ENCODE results near the gene CALHM6.

Gene CALHM6

GRCh38 chr6:116461331-116461931 is at the start of gene CALHM6:
CALHM6 (plus strand) TSS chr6:116461375; CDS start chr6:116461930, 555 bp downstream.
- DNase-seq (ENCODE audit: low read depth in 3 of 3), result no peak

DNA sequence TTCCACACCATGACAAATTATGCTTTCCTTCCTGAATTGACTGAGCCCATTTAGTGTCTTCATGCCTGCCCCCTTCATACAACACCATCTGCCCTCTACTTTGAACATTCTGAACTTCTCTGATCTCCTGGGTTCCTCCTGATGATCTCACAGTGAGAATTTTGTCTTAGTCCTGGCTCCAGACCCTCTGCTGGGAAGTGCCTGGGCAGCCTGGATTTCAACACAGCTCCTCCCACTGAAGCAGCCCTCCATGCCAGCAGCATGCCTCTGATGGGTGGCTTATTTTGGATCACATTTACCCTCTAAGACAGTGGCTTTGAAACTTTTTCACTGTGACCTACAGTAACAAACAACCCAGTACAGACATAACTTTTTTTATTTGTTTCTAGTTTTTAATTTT is 48.9 kb upstream of the CALHM6 start:
- DNase-seq (ENCODE audit: low read depth in 3 of 3), result no peak

- no peak for DNase-seq (ENCODE audit: low read depth in 3 of 3)
These were observed 47.8 kb upstream of the CALHM6 start for GRCh38 chr6:116413357-116413756.

- DNase-seq (ENCODE audit: low read depth in 3 of 3), result no peak
These were observed 43.5 kb upstream of the CALHM6 start for GRCh38 chr6:116417661-116418060.

- no peak for DNase-seq (ENCODE audit: low read depth in 3 of 3)
These were observed 41.9 kb upstream of the CALHM6 start for GRCh38 chr6:116419069-116419786.

DNA sequence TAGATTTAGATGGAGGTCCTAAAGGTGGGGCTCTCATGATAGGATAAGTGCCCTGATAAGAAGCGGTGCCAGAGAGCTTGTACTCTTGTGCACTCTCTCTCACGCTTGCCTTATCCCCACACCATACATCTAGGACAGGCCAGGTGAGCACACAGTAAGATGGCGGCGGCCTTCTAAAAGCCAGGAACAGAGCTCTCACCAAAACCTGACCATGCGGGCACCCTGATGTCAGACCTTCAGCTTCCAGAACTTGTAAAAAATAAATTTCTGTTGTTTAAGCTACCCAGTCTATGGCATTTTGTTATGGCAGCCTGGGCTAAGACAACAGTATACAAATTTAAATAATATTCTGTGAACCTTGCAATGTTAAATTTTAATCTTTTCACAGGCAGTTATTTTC is 40.8 kb upstream of the CALHM6 start:
- no peak for DNase-seq (ENCODE audit: low read depth in 3 of 3)

GRCh38 chr6:116422238-116422637 is 38.9 kb upstream of the CALHM6 start:
- DNase-seq (ENCODE audit: low read depth in 3 of 3), result no peak

- no peak for DNase-seq (ENCODE audit: low read depth in 3 of 3)
These were observed 37.2 kb upstream of the CALHM6 start for GRCh38 chr6:116424001-116424400.

- DNase-seq (ENCODE audit: low read depth in 3 of 3), result no peak
These were observed 34.6 kb upstream of the CALHM6 start for GRCh38 chr6:116426551-116426950.

DNA sequence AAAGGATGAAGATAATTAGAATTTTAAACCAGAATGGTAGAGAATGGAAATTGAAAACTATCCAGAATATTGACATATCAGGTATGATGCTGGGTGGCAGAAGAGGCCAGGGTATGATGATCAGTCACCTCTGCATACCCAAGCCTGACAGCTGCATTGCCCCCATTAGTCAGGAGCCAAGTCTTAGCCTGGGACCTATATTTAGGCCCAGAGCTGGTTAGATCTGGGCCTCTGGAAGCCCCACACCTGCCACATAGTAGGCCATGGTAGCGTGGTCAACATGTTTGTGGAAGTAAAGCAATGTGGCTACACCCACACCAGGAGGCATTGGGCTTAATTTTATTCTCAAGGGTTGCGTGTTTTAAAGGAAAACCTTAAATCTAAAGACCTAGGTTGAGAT is 32.1 kb upstream of the CALHM6 start:
- no peak for DNase-seq (ENCODE audit: low read depth in 3 of 3)

- DNase-seq (ENCODE audit: low read depth in 3 of 3), result no peak
These were observed 30.3 kb upstream of the CALHM6 start for GRCh38 chr6:116430860-116431259.

- DNase-seq (ENCODE audit: low read depth in 3 of 3), result no peak
These were observed 29.1 kb upstream of the CALHM6 start for GRCh38 chr6:116431964-116432595.

DNA sequence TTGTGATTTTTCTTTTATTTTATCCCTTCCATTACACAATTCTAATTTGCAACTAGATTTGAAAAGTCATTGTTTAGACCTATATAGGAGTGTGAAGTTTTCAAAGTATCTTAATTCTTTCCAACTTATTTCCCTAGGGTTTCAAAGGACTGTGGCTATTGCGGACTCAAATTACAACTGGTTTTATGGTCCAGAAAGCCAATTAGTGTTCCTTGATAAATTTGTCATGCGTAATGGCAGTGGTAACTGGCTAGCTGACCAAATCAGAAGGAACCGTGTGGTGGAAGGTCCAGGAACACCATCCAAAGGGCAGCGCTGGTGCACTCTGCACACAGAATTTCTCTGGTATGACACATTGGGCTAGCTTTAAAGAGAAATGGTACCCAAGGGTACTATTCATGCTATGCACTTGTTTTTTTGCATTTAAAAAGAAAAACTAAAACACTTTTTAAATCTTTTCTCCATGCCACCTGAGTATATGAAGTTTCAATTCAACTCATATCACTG is 27.9 kb upstream of the CALHM6 start:
- no peak for DNase-seq (ENCODE audit: low read depth in 3 of 3)

DNA sequence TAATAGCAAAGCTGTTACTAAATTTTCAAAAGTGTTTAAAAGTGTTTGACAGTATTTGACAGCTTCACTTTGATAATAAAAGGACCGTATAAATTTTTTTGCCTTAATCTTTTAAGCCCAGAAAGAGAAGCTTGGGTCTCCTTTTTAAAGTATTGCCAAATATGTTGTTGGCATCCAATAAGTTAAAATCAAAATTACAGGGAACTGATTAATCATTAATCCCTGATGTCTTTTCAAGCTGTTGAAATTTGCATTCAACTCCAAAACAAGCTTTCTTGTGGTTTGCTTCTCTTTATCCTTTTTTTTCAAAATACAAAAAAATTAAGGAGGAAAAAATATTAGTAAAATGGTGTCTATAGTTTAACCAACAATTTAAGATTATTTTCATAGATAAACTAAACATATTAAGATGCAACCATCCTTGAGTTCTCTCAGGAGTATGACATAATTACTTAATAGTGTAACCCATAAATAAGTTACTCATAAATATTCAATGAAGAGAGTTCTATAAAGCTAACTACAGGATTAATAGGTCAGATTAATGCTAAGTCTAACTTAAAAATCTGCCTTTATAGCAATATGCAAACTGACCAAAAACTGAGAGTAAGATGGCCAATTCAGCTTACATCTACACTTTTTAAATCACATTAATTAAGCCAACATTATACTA is 27.0 kb upstream of the CALHM6 start:
- DNase-seq (ENCODE audit: low read depth in 3 of 3), result no peak

- no peak for DNase-seq (ENCODE audit: low read depth in 3 of 3)
These were observed 24.6 kb upstream of the CALHM6 start for GRCh38 chr6:116436586-116436985.

GRCh38 chr6:116437656-116438055 is 23.5 kb upstream of the CALHM6 start:
- no peak for DNase-seq (ENCODE audit: low read depth in 3 of 3)

- no peak for DNase-seq (ENCODE audit: low read depth in 3 of 3)
These were observed 22.4 kb upstream of the CALHM6 start for GRCh38 chr6:116438590-116439448.

DNA sequence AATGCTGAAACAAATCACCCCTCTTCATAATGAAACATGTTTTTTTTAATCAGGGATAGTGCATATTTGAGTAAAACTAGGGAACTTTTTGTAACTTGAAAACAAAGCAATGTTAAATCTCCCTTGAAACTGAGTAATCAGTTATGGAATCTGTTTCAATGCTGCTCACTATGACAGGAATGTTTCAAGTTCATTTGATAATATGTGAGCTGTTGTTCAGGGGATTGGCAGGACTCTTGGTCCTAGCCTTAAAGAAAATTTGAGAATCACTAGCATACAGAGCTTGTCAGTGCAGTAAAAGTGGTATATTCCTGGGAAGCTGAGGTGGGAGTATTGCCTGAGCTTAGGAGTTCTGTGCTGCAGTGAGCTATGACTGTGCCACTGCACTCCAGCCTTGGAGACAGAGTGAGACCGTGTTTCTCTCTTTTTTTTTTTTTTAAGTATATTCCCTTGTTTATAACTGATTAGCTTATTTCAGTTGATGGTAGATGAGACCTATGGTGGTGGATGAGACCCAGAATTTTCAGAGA is 21.6 kb upstream of the CALHM6 start:
- no peak for DNase-seq (ENCODE audit: low read depth in 3 of 3)

GRCh38 chr6:116443105-116443504 is 18.1 kb upstream of the CALHM6 start:
- DNase-seq (ENCODE audit: low read depth in 3 of 3), result no peak

- no peak for DNase-seq (ENCODE audit: low read depth in 3 of 3)
These were observed 17.1 kb upstream of the CALHM6 start for GRCh38 chr6:116444092-116444491.

GRCh38 chr6:116444575-116444974 is 16.6 kb upstream of the CALHM6 start:
- DNase-seq (ENCODE audit: low read depth in 3 of 3), result no peak

Measured in stimulated activated CD4-positive, alpha-beta T cell treated with anti-CD3 and anti-CD28 coated beads, TNF-alpha, amount 100 ng/mL, for 4 hours (primary cell).